ENCODE data around the gene AOX1. TPM values are rescaled to one million over a fixed set of nuclear protein-coding genes. Genes with fewer than 3 reads are reported as not detected.

The AOX1 gene
- total and polyA plus RNA-seq, 9 of the 15 experiments (the other 6 are each of a cell fraction or from before 2014, with no cell fraction given), result 0.10 to 0.55 (median 0.20) TPM; not detected in 6

DNA sequence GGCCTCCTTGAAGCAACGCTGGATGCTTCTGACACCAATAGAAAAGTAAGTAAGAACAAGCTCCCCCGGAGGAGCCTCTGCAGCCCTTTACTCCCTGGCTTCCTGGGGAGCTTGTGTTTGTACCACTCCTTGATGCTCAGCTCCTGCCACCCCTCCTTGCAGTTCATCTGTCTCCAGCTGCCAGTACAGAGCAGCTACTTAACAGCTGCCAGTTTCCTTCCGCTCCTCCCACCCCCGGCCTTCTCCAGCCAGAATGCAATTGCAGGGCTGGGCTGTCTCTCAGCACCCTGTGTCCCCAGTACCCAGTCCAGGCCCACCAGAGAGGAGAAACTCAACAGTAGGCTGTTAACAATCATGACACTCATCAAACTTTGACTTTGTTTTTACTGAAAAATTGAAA is 109.4 kb downstream of the AOX1 start:
- Histone ChIP-seq H3K4me2 (ENCODE audit: insufficient read depth, low read length) (no peak overlapping the region), H3K4me1 (replicated peaks in 1 of 2; ENCODE audit: control insufficient read depth in 2 of 2, insufficient read depth in 2 of 2, low read length in 2 of 2) (no peaks in the 10 kb centered on the region), H3K79me2 (ENCODE audit: control insufficient read depth, insufficient read depth, low read length) (no peaks in the 10 kb centered on the region), H3K27me3 (ENCODE audit: control insufficient read depth in 2 of 2, insufficient read depth in 2 of 2, low read length in 2 of 2) (peaks cover 0 to 19% of the 10 kb centered on the region in 2 experiments; a peak in 3 of 5 replicates), H3K4me3 (no peak overlapping the region), H2AFZ (ENCODE audit: low read depth, low read length) (no peak overlapping the region), H3K9me3 (replicated peaks; ENCODE audit: control insufficient read depth, insufficient read depth, low read depth, low read length) (no peaks in the 10 kb centered on the region), H3K27ac (ENCODE audit: extremely low read depth, low read depth, low read length) (no peak overlapping the region), H4K20me1 (replicated peaks; ENCODE audit: control insufficient read depth, insufficient read depth, low read length) (no peaks in the 10 kb centered on the region), H3K9ac (ENCODE audit: insufficient read depth in 1 of 2, low read depth in 2 of 2, low read length in 2 of 2) (no peak overlapping the region), H3K9me1 (ENCODE audit: control insufficient read depth, insufficient read depth, low read length) (no peaks in the 10 kb centered on the region), H3K36me3 (ENCODE audit: control insufficient read depth, insufficient read depth, low read length) (no peaks in the 10 kb centered on the region)
- WGBS (ENCODE audit: insufficient coverage, low coverage, missing lambda C conversion rate), result 0% methylated on average over 3 of the region's 4 CpGs
- POLR2A ChIA-PET, result interaction anchor here (0.5 to 0.6 kb wide), 2 partner anchors 10 to 93 kb away, joined by 3 read pairs; no protein-coding TSS in a partner anchor
- BruUV-seq (replicated peaks), result no TSS peak
- intact Hi-C loops (cut with micrococcal nuclease), result no loop called here
- CTCF ChIA-PET (ENCODE audit: low intra/inter-chr PET ratio), result no interaction called here
- no peak for ATAC-seq
- TF ChIP-seq ZNF445 (CRISPR knock-in tag; IDR thresholded peaks at IDR 0.05; ENCODE audit: low read depth), result no peak
- no peak for TF ChIP-seq IFI16 (CRISPR knock-in tag; IDR thresholded peaks at IDR 0.05)
- TF ChIP-seq PRPF4 (IDR thresholded peaks at IDR 0.05; ENCODE audit: insufficient read depth, low read depth, low read length, poor library complexity, severe bottlenecking), result no peak
- no peak for TF ChIP-seq TBL1XR1 (IDR thresholded peaks at IDR 0.05; ENCODE audit: low read length in 2 of 2)
- no peak for TF ChIP-seq BCLAF1 (IDR thresholded peaks at IDR 0.05; ENCODE audit: borderline replicate concordance in 1 of 2, control insufficient read depth in 1 of 2, low read depth in 2 of 2, low read length in 1 of 2)
- TF ChIP-seq TBP (optimal IDR thresholded peaks at IDR 0.05; ENCODE audit: low read depth, low read length), result no peak
- no peak for TF ChIP-seq HNRNPH1 (optimal IDR thresholded peaks at IDR 0.05; ENCODE audit: low read depth, low read length)
- TF ChIP-seq NCOA6 (IDR thresholded peaks at IDR 0.05), result no peak
- no peak for TF ChIP-seq SPI1 (IDR thresholded peaks at IDR 0.05; ENCODE audit: borderline replicate concordance, low read depth, low read length)
- no peak for TF ChIP-seq BCOR (IDR thresholded peaks at IDR 0.05)
- no peak for TF ChIP-seq ASH1L (IDR thresholded peaks at IDR 0.05; ENCODE audit: borderline replicate concordance, low read depth, partially characterized antibody)
- TF ChIP-seq ZFP1 (CRISPR knock-in tag; IDR thresholded peaks at IDR 0.05), result no peak
- TF ChIP-seq ETV1 (tag; conservative IDR thresholded peaks at IDR 0.05; ENCODE audit: low read depth), result no peak
- no peak for DNase-seq (ENCODE audit: extremely low read depth in 1 of 4, low spot score in 3 of 4)
- in situ Hi-C loops (cut with MboI), result loop anchor here (10.0 kb wide), 1 partner anchor 720 kb away; no protein-coding TSS in a partner anchor
- FAIRE-seq, result no peak

All from K562 (cell line).